Measurements from ENCODE around the gene DIP2A.

DNA sequence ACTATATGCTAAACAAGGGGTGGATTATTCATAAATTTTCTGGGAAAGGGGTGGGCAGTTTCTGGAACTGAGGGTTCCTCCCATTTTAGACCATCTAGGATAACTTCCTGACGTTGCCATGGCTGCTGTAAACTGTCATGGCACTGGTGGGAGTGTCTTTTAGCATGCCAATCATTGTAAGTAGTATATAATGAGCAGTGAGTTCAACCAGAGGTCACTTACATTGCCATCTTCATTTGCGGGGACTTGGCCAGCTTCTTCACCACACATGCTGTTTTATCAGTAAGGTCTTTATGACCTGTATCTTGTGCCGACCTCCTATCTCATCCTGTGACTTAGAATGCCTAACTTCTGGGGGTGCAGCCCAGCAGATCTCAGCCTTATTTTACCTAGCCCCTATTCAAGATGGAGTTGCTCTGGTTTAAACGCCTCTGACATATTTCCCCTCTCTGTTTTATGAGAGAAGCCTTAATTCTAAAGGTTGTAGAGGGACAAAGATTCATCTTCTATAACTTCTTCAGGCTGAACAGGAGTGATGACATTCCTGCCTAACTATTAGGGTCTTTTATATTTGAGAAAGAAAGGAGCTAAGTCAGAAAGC, 60.4 kb downstream of the DIP2A start:
- TF ChIP-seq, protein P1, sequence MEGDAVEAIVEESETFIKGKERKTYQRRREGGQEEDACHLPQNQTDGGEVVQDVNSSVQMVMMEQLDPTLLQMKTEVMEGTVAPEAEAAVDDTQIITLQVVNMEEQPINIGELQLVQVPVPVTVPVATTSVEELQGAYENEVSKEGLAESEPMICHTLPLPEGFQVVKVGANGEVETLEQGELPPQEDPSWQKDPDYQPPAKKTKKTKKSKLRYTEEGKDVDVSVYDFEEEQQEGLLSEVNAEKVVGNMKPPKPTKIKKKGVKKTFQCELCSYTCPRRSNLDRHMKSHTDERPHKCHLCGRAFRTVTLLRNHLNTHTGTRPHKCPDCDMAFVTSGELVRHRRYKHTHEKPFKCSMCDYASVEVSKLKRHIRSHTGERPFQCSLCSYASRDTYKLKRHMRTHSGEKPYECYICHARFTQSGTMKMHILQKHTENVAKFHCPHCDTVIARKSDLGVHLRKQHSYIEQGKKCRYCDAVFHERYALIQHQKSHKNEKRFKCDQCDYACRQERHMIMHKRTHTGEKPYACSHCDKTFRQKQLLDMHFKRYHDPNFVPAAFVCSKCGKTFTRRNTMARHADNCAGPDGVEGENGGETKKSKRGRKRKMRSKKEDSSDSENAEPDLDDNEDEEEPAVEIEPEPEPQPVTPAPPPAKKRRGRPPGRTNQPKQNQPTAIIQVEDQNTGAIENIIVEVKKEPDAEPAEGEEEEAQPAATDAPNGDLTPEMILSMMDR (optimal IDR thresholded peaks at IDR 0.05 in 1 of 3, IDR thresholded peaks at IDR 0.05 in 1 of 3, conservative IDR thresholded peaks at IDR 0.05 in 1 of 3; ENCODE audit: extremely low read depth in 1 of 3, insufficient read depth in 2 of 3, low read length in 3 of 3), result no peak
- no peak for TF ChIP-seq EZH2 (IDR thresholded peaks at IDR 0.05; ENCODE audit: low read length)

All from keratinocyte (primary cell).